Fibroblast of lung (primary cell): ENCODE measurements around the gene CHST13.

Experiments used
- CTCF ChIP-seq, 2 donors: IDR thresholded peaks in 1 of 2; conservative IDR thresholded peaks in 1 of 2; 1 replicate in 1 of 2; 2 replicates in 1 of 2; pipeline ENCODE4 v1.5.1; 2011 to 2012; ENCODE audit warnings: low read length in 2 of 2, control low read depth in 1 of 2, inconsistent platforms in 1 of 2, low read depth in 1 of 2, mild to moderate bottlenecking in 1 of 2
- EZH2 ChIP-seq: IDR thresholded peaks from 2 replicates; pipeline ENCODE4 v1.5.1; 2012; ENCODE audit warnings: low read length, control low read depth, mild to moderate bottlenecking; ENCODE audit errors: missing control alignments

DNA sequence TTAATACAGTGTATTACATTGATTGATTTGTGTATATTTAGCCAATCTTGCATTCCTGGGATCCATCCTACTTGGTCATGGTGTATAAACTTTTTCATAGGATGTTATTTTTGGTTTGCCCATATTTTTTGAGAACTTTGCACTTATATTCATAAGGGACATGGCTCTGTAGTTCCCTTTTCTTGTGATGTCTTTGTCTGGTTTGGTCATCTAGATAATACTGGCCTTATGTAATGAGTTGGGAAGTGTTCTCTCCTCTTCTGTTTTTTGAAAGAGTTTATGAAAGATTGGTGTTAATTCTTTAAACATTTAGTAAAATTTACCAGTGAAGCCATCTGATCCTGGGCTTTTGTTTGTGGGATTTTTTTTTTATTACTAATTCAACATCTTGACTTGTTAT is 9.6 kb downstream of the CHST13 start:
- no peak for TF ChIP-seq CTCF (conservative IDR thresholded peaks at IDR 0.05 in 1 of 2, IDR thresholded peaks at IDR 0.05 in 1 of 2; ENCODE audit: low read depth in 1 of 2, low read length in 2 of 2)
- no peak for TF ChIP-seq EZH2
